Mesothelial cell of epicardium (in vitro differentiated cells): Measurements from ENCODE around the gene CCRL2. TPM values are rescaled to one million over a fixed set of nuclear protein-coding genes. Genes with fewer than 3 reads are reported as not detected.
"Not testable (repeated sequence)": the region's sequence is repeated elsewhere in the genome, so short reads cannot be mapped to it uniquely, and the experiment has no call there.

Experiments used
- DNase-seq, 2 experiments: peaks; one replicate each; pipeline ENCODE4 v3.0.0; 2021; ENCODE audit warnings: low spot score in 2 of 2; ENCODE audit not compliant: unreplicated experiment in 2 of 2
- H3K27ac Mint-ChIP-seq: 2 replicates; pipeline ENCODE4 v1.8.0; 2021; ENCODE audit warnings: mixed read lengths
- H3K27me3 Mint-ChIP-seq: 2 replicates; pipeline ENCODE4 v1.8.0; 2021; ENCODE audit warnings: low read depth, mixed read lengths
- H3K36me3 Mint-ChIP-seq: 2 replicates; pipeline ENCODE4 v1.8.0; 2021; ENCODE audit warnings: mixed read lengths
- H3K4me1 Mint-ChIP-seq: 2 replicates; pipeline ENCODE4 v1.8.0; 2021; ENCODE audit warnings: mixed read lengths
- H3K4me3 Mint-ChIP-seq: 2 replicates; pipeline ENCODE4 v1.8.0; 2021; ENCODE audit warnings: mild to moderate bottlenecking, moderate library complexity, mixed read lengths
- H3K9me3 Mint-ChIP-seq: 2 replicates; pipeline ENCODE4 v1.8.0; 2021; ENCODE audit warnings: mixed read lengths
- total RNA-seq: library from RNA; stranded (reverse); gene quantifications from 3 replicates; pipeline ENCODE4 v1.2.1, GENCODE V29; 2021
- TF ChIP-seq, protein P1 (sequence below): fragments of 200-600 bp; sonication (generic); IDR thresholded peaks from one replicate; pipeline ENCODE4 v1.5.0; 2021; ENCODE audit warnings: antibody characterized with exemption; ENCODE audit not compliant: unreplicated experiment

CCRL2 gene
- total RNA-seq, 1 donor from 2014 or later = not detected

DNA sequence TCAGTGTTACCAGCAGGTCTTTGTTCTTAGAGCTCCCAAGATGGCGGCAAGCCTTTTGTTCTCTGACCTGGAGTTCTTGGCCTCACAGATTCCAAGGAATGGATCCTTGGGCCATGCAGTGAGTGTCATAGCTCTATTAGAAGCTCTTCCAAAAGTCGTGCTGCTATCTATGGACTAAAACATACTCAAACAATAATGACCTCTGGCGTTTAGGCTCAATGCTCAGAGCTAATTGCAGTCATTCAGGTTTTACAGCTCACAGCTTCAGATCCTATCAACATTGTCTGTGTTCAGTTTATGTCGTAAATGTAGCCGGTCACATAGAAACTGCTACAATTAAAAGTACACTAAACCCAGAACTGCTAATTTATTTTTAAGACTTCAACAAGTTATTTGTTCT, 22.2 kb downstream of the CCRL2 start:
- no peak overlapping the region for H3K27ac Mint-ChIP-seq
- H3K27me3 Mint-ChIP-seq = peaks cover 2% of the 10 kb centered on the region
- peaks cover 14% of the 10 kb centered on the region for H3K9me3 Mint-ChIP-seq
- TF ChIP-seq, protein P1, sequence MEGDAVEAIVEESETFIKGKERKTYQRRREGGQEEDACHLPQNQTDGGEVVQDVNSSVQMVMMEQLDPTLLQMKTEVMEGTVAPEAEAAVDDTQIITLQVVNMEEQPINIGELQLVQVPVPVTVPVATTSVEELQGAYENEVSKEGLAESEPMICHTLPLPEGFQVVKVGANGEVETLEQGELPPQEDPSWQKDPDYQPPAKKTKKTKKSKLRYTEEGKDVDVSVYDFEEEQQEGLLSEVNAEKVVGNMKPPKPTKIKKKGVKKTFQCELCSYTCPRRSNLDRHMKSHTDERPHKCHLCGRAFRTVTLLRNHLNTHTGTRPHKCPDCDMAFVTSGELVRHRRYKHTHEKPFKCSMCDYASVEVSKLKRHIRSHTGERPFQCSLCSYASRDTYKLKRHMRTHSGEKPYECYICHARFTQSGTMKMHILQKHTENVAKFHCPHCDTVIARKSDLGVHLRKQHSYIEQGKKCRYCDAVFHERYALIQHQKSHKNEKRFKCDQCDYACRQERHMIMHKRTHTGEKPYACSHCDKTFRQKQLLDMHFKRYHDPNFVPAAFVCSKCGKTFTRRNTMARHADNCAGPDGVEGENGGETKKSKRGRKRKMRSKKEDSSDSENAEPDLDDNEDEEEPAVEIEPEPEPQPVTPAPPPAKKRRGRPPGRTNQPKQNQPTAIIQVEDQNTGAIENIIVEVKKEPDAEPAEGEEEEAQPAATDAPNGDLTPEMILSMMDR = no peak
- no peak for DNase-seq
- peaks cover 6% of the 10 kb centered on the region for H3K36me3 Mint-ChIP-seq
- H3K4me3 Mint-ChIP-seq = no peak overlapping the region
- H3K4me1 Mint-ChIP-seq = peaks cover 7% of the 10 kb centered on the region

DNA sequence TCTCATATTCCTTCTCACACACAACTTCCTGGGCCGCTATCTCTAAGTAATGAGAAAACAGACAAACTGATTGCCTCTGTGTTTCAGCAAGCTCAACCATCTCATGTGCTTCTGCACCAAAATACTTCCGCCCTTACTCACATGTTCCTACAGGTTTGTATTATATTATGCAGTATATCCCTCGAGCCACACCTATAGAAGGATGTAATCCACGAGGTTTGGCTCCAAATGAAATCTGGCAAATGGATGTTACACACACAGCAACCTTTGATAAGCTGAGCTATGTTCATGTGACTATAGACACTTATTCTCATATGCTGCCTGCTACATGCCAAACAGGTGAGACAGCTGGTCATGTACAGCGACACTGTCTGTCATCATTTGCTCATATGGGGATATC, 22.6 kb downstream of the CCRL2 start:
- DNase-seq = no peak
- Mint-ChIP-seq H3K27ac (no peak overlapping the region), H3K27me3 (peaks cover 2% of the 10 kb centered on the region), H3K9me3 (peaks cover 14% of the 10 kb centered on the region), H3K36me3 (peaks cover 6% of the 10 kb centered on the region), H3K4me3 (no peak overlapping the region), H3K4me1 (peaks cover 7% of the 10 kb centered on the region)
- TF ChIP-seq, protein P1 = no peak

DNA sequence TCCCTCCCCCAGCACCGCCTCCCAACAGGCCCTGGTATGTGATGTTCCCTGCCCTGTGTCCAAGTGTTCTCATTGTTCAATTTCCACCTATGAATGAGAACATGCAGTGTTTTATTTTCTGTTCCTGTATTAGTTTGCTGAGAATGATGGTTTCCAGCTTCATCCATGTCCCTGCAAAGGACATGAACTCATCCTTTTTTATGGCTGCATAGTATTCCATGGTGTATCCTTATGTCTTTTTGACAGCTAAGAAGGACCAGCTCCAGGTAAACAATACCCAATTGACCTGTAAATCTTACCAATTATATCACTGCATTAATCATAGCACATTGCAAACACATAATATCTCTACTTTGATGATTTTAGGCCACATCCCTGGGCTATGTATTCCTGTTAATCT, 23.8 kb downstream of the CCRL2 start:
- not testable (repeated sequence) for H3K27ac Mint-ChIP-seq, DNase-seq, H3K4me3 Mint-ChIP-seq, H3K4me1 Mint-ChIP-seq, H3K36me3 Mint-ChIP-seq, H3K27me3 Mint-ChIP-seq
- peaks cover 14% of the 10 kb centered on the region for H3K9me3 Mint-ChIP-seq

DNA sequence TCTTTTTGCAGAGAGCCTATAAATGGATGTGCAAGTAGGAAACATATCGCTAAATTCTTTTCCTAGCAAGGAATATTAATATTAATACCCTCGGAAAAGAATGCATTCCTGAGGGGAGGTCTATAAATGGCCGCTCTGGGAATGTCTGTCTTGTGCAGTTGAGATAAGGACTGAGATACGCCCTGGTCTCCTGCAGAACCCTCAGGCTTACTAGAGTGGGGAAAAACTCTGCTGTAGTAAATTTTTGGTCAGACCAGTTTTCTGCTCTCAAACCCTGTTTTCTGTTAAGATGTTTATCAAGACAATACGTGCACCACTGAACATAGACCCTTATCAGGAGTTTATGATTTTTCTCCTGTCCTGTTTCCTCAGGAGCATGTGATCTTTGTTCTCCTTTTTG, 24.8 kb downstream of the CCRL2 start:
- H3K27ac Mint-ChIP-seq, H3K4me1 Mint-ChIP-seq, H3K27me3 Mint-ChIP-seq, DNase-seq, H3K36me3 Mint-ChIP-seq, H3K4me3 Mint-ChIP-seq: not testable (repeated sequence)
- peaks cover 14% of the 10 kb centered on the region for H3K9me3 Mint-ChIP-seq

DNA sequence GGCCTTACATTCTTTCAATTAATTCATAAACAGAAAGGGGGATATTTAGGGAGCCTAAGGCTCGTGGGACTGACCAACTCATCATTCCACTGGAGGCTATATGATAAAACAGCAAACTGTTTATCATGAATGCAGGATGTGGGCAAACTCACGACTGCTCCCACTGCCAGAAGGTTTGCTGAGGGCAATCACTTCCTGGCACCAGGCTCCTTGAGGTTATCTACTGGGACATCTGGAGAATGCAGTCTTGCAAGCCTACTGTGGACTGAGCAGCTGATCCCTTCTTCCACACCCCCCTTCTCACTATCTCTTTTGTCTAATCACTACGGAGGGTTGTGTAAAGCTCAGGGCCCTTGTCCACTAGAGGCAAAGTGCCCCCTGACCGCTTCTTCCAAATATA, 26.1 kb downstream of the CCRL2 start:
- not testable (repeated sequence) for H3K27ac Mint-ChIP-seq, H3K4me3 Mint-ChIP-seq, H3K27me3 Mint-ChIP-seq, DNase-seq, H3K4me1 Mint-ChIP-seq, H3K36me3 Mint-ChIP-seq
- peaks cover 14% of the 10 kb centered on the region for H3K9me3 Mint-ChIP-seq

DNA sequence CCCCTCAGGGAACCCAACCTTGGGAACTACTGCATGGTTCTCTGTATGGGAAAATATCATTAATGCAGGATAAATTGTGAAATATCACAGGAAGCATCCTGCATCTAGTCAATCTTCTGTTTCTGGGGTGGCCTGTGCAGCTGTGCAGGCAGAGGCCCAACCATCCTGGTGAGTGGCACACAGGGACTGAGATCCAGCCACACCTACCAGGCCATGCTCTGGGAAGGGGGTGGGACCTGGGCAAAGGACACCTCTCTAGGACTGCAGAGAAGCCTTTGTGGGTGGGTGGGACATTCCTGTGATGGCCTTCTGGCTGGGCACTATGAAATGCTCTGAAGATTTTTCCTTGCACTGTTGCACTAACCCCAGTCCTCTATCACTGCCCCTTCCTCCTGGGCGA, 26.8 kb downstream of the CCRL2 start:
- Mint-ChIP-seq H3K27me3 (peaks cover 2% of the 10 kb centered on the region), H3K36me3 (peaks cover 6% of the 10 kb centered on the region), H3K4me1 (no peaks in the 10 kb centered on the region), H3K9me3 (peaks cover 14% of the 10 kb centered on the region), H3K27ac (no peak overlapping the region), H3K4me3 (no peak overlapping the region)
- no peak for DNase-seq
- TF ChIP-seq, protein P1 = no peak

DNA sequence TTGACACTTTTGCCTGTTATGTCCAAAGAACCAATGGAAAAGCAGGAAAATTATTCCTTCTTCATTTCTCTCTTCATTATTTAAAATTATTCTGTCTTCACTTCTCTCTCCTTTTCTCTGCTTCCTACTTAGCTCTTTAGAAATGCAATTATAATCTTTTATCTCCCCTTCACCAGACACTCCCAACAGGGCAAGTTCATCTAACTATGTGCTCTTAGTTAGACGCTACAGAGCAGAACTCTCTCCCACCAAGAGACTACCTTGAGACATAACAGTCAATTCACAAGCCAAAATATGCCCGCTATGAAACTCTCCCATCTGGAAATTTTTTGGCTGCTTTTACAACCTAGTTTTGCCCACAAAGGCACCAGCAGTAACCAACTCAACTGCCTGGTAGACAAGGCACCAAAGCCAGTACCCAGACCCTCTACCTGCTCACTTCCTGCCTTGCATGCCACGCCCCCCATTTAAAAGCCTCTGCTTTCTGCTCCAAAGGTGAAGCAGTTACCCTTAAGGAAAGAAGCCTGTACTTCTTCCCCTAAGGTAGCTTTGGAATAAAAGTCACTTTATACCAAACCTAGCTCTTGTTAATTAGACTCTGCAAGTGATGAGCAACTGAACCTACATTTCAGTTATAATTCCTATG, 28.1 kb downstream of the CCRL2 start:
- Mint-ChIP-seq H3K4me3 (no peak overlapping the region), H3K27me3 (peaks cover 2% of the 10 kb centered on the region), H3K4me1 (no peaks in the 10 kb centered on the region), H3K27ac (no peak overlapping the region), H3K9me3 (peaks cover 14% of the 10 kb centered on the region), H3K36me3 (peaks cover 6% of the 10 kb centered on the region)
- TF ChIP-seq, protein P1 = no peak
- DNase-seq = no peak
